Activated naive CD8-positive, alpha-beta T cell (primary cell): ENCODE results near the gene SPPL2A.

ENCODE experiments used
- H3K27ac Mint-ChIP-seq: one replicate; pipeline ENCODE4 v1.8.0; 2021; ENCODE audit warnings: mixed read lengths
- H3K27me3 Mint-ChIP-seq: one replicate; pipeline ENCODE4 v1.8.0; 2021; ENCODE audit warnings: mixed read lengths
- H3K36me3 Mint-ChIP-seq: one replicate; pipeline ENCODE4 v1.8.0; 2021; ENCODE audit warnings: mixed read lengths
- H3K4me1 Mint-ChIP-seq: one replicate; pipeline ENCODE4 v1.8.0; 2021; ENCODE audit warnings: low read depth, mixed read lengths
- H3K4me3 Mint-ChIP-seq: one replicate; pipeline ENCODE4 v1.8.0; 2021; ENCODE audit warnings: mild to moderate bottlenecking, mixed read lengths
- H3K9me3 Mint-ChIP-seq: one replicate; pipeline ENCODE4 v1.8.0; 2021; ENCODE audit warnings: low read depth, mixed read lengths

SPPL2A gene

DNA sequence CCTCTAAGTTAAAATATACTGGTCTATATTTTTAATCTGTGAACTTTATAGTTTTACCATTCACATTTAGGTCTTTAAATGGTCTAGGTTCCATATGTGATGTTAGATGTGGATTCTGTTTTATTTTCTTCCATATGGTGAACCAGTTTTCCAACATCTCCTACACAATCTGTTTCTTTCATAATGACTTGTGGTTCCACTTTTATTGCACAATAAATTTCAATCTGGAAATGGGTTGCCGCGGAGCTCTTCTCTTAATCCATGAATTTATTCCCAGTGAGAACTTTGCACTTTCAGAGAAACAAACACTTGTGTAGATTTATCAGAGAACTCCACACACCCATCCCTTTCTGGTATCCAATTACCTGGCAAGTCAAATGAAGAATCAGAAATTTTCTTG is 20.9 kb upstream of the SPPL2A start:
- no peak overlapping the region for H3K4me3 Mint-ChIP-seq
- no peak overlapping the region for H3K27ac Mint-ChIP-seq
- no peaks in the 10 kb centered on the region for H3K36me3 Mint-ChIP-seq
- no peaks in the 10 kb centered on the region for H3K9me3 Mint-ChIP-seq
- no peaks in the 10 kb centered on the region for H3K4me1 Mint-ChIP-seq
- H3K27me3 Mint-ChIP-seq: no peaks in the 10 kb centered on the region

DNA sequence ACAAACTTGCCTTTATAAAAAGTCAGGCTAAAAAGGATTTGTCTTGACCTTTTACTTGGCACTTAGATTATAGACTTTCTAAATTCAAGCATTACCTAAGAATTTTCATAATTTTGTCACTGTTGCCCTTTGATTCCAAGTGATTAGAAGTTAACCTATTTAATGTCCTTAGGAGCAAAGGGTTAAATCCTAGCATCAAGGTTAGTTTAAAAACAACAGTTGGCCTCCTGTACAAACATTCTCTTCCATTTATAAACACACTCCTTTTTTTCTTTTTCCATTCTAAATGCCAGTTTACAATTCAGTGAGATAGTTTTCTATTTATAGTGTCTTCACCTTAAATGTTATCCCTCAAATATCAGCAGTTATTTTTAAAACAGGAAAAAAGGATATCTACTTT is 18.4 kb upstream of the SPPL2A start:
- Mint-ChIP-seq H3K36me3 (no peaks in the 10 kb centered on the region), H3K27me3 (no peaks in the 10 kb centered on the region), H3K4me1 (no peaks in the 10 kb centered on the region), H3K9me3 (no peaks in the 10 kb centered on the region), H3K4me3 (no peak overlapping the region), H3K27ac (no peak overlapping the region)

DNA sequence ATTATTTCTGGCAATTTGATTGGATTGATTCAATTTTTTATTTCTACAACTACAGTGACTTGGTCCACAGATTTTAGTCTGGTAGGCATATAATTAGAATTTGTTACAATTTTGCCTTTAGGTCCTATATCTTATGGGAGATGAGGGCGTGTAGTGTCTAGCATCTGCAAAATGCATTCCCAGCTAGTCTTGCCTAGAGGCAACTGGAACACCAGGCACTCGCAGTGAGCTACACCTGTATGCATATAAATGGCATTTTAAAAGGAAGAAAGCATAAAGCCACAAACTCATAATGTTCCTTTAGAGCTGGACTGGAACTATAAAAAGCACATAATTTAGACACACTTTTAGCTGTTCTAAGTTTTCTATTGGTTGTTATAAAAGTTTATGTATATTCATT is 17.9 kb upstream of the SPPL2A start:
- Mint-ChIP-seq H3K27ac (no peak overlapping the region), H3K4me1 (no peaks in the 10 kb centered on the region), H3K36me3 (no peaks in the 10 kb centered on the region), H3K4me3 (no peak overlapping the region), H3K9me3 (no peaks in the 10 kb centered on the region), H3K27me3 (no peaks in the 10 kb centered on the region)

DNA sequence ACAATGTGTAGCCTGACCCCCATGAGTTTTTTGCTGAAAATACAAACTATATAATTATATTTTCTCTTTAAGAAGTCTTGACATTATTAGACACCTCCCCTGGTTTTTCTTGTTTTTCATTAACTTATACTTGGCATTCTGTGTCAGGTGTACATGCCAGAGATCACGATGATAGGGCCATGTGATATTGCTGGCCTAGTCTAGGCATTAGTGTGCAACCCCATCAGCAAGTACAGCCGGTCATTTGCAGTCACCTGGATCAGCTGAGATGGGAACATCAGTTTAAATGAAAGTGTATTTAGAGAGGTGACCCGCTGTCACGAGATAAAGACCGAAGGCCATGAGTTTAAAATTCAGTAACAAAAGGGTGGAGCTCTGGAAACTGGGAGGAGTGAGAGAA is 12.6 kb upstream of the SPPL2A start:
- H3K4me1 Mint-ChIP-seq: peaks cover 4% of the 10 kb centered on the region
- H3K9me3 Mint-ChIP-seq: no peaks in the 10 kb centered on the region
- no peak overlapping the region for H3K27ac Mint-ChIP-seq
- H3K36me3 Mint-ChIP-seq: no peaks in the 10 kb centered on the region
- H3K4me3 Mint-ChIP-seq: no peak overlapping the region
- no peaks in the 10 kb centered on the region for H3K27me3 Mint-ChIP-seq

DNA sequence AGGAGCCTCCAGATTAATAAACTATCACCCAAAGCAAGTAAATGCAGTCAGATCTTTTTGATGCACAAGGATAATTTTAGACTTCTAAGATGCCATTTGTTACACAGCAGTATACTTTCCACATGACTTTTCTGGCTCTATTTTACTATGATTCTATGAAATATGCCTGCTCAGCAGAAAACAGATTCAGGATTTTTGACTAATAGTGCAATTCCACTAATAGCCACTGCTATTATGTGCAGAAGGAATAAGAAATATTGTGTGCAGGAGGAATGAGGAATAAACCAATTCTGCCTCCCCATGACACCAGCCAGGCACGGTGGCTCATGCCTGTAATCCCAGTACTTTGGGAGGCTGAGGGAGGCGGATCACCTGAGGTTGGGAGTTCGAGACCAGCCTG is 11.5 kb upstream of the SPPL2A start:
- no peaks in the 10 kb centered on the region for H3K27me3 Mint-ChIP-seq
- peaks cover 4% of the 10 kb centered on the region for H3K4me1 Mint-ChIP-seq
- no peak overlapping the region for H3K27ac Mint-ChIP-seq

DNA sequence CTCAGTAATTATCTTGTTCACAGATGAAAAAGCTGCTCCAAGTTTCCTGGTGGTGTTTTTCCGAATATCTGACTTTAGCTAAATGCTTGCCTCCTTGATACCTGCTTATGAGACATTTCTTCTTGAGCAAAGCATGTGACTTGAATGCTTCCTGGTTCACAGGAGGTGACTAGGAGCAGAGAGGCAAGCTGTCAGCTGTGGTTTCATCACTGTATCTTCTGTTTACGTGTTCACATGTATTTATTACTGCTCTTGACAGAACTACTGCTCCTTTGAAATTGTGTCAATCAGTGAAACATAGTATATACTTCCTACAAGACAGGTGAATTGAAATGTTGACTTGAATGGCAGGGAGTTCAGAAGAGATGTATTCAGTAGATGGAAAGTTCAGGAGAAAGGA is 8.9 kb upstream of the SPPL2A start:
- Mint-ChIP-seq H3K4me3 (no peak overlapping the region), H3K27me3 (no peaks in the 10 kb centered on the region), H3K27ac (no peak overlapping the region), H3K4me1 (peaks cover 4% of the 10 kb centered on the region), H3K9me3 (no peaks in the 10 kb centered on the region), H3K36me3 (no peaks in the 10 kb centered on the region)

More for the DNA sequence above, 11.5 kb upstream of the SPPL2A start:
- no peaks in the 10 kb centered on the region for H3K9me3 Mint-ChIP-seq
- no peaks in the 10 kb centered on the region for H3K36me3 Mint-ChIP-seq
- H3K4me3 Mint-ChIP-seq: no peak overlapping the region

DNA sequence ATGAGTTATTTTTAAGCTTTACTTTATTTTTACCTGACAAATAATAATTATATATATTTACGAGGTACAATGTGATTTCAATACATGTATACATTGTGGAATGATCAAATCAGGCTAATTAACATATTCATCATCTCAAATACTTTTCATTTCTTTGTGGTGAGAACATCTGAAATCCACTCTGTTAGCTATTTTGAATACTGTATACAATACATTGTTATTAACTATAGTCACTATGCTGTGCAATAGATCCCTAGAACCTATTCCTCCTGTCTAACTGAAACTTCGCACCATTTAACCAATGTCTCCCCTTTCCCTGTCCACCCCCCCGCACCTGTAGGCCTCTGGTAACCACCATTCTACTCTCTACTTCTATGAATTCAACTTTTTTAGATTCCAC is 7.9 kb upstream of the SPPL2A start:
- Mint-ChIP-seq H3K36me3 (no peaks in the 10 kb centered on the region), H3K27me3 (no peaks in the 10 kb centered on the region), H3K4me3 (no peak overlapping the region), H3K9me3 (no peaks in the 10 kb centered on the region), H3K4me1 (peaks cover 5% of the 10 kb centered on the region), H3K27ac (no peak overlapping the region)

DNA sequence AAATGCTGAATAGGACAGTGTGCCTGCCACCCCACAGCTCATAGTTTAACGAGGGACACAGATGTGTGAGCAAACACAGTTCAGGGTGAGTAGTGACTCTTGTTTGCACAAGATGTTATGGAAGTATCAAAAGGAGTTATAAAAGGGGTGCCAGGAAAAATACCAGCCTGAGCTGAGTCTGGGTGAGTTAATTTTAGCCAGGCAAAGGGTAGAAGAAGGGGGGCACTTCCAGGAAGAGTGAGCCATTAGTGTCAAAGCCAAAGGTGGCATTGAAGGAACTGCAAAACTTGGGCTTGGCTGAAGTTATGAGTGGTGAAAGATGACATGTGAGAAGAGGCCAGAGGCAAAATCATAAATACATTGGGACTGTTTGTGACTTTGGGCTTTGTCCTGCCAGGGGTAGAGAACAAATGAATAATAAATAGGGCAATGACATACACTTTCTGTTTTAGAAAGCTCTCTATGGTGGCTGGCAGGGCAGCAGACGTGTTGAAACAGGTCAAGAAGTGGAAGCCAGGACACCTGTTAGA is 1.9 kb upstream of the SPPL2A start:
- Mint-ChIP-seq H3K4me1 (peaks cover 42% of the 10 kb centered on the region), H3K9me3 (no peaks in the 10 kb centered on the region), H3K36me3 (peaks cover 3% of the 10 kb centered on the region), H3K27me3 (no peaks in the 10 kb centered on the region), H3K4me3 (peak overlapping the region; percentile 94), H3K27ac (peak overlapping the region; percentile 90)

DNA sequence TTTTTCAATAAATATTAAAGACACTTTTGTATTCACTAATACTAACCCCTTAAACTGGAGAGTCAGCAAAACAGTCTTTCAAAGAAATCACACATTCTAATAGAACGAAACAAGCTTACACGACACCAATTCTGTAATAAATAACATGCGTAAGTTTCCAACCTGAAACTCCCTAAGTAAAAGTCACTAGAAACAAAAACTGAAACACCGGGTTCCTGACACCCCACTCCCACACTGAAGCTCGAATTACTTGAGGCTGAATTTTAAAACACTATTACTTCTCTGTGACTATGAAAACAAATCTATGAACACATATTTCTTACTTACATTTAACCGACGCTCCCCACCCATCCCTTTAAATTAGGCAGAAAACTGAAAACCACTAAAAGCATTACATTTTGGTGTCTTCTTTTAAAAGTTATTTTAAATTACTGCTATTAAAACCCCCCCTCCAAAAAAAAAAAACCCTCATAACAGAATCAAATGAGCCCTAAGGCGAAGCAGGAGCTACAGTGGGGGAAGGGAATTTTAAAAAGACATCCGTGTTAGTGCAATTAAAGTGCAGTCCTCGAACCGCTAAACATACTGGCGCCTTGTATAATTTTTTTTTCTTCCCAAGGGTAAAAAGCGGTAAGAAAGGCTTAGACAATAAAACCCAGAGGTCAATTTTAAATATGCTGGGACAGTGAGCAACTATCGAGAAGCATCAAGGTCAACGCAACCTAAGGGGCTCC is 878 bp downstream of the SPPL2A start:
- Mint-ChIP-seq H3K4me3 (peak overlapping the region; percentile 100), H3K4me1 (peaks cover 57% of the 10 kb centered on the region), H3K9me3 (no peaks in the 10 kb centered on the region), H3K36me3 (peaks cover 7% of the 10 kb centered on the region), H3K27ac (peak overlapping the region; percentile 100), H3K27me3 (no peaks in the 10 kb centered on the region)

DNA sequence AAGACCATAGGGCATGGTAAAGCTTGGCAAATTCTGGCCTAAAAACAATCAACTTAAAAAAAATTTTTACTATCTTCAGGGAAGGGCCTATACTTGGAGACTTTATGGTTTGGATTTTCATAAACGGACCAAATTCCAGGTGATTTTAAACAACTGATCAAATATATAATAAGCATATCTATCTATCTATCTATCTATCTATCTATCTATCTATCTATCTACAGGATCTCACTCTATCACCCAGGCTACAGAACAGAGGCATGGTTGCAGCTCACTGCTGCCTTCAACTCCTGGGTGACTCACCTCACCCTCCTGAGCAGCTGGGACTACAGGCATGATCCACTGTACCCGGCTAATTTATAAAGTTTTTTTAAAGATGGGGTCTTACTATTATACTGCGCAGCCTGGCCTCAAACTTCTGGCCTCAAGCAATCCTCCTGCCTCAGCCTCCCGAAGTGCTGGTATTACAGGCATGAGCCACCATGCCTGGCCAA is 6.7 kb downstream of the SPPL2A start:
- Mint-ChIP-seq H3K4me1 (peaks cover 42% of the 10 kb centered on the region), H3K9me3 (no peaks in the 10 kb centered on the region), H3K36me3 (peaks cover 6% of the 10 kb centered on the region), H3K27me3 (no peaks in the 10 kb centered on the region), H3K27ac (peak overlapping the region; percentile 46), H3K4me3 (no peak overlapping the region)

DNA sequence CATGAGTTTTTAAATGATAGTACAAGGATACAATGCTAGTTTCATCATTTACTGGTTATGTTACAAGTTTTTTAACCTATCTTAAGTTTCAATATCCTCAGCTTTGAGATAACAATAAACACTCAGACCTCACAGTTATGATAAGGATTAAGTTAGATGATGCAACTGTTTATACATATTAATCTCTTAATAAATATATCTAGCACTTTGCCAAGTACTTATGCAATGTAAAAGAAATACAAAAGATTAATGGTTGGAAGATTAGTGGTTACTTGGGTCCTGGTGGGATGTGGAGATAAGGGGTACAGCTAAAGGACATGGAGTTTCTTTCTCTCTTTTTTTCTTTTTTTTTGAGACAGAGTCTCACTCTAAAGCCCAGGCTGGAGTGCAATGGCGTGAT is 12.0 kb downstream of the SPPL2A start:
- no peaks in the 10 kb centered on the region for H3K27me3 Mint-ChIP-seq
- H3K27ac Mint-ChIP-seq: no peak overlapping the region
- peaks cover 24% of the 10 kb centered on the region for H3K4me1 Mint-ChIP-seq
- peaks cover 2% of the 10 kb centered on the region for H3K36me3 Mint-ChIP-seq
- no peak overlapping the region for H3K4me3 Mint-ChIP-seq
- H3K9me3 Mint-ChIP-seq: no peaks in the 10 kb centered on the region

DNA sequence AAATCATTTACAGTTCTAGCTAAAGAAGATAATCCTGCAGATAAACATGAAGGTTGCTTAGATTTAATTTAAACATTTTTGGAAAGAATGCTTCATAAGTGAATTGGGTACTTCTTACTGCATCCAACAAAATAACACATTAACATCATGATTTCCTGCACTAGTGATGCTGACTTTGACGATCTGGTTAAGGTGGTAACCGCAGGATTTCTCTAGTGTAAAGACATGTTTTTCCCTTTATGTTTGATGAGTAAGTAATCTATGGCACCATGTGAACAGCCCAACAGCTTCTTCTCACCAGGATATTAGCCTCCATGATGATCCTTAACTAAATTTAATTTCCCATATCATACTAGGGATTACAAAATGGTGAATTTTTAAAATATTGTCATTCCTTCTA is 14.1 kb downstream of the SPPL2A start:
- no peak overlapping the region for H3K4me3 Mint-ChIP-seq
- H3K36me3 Mint-ChIP-seq: peaks cover 4% of the 10 kb centered on the region
- H3K9me3 Mint-ChIP-seq: no peaks in the 10 kb centered on the region
- no peak overlapping the region for H3K27ac Mint-ChIP-seq
- no peaks in the 10 kb centered on the region for H3K27me3 Mint-ChIP-seq
- H3K4me1 Mint-ChIP-seq: peaks cover 16% of the 10 kb centered on the region

DNA sequence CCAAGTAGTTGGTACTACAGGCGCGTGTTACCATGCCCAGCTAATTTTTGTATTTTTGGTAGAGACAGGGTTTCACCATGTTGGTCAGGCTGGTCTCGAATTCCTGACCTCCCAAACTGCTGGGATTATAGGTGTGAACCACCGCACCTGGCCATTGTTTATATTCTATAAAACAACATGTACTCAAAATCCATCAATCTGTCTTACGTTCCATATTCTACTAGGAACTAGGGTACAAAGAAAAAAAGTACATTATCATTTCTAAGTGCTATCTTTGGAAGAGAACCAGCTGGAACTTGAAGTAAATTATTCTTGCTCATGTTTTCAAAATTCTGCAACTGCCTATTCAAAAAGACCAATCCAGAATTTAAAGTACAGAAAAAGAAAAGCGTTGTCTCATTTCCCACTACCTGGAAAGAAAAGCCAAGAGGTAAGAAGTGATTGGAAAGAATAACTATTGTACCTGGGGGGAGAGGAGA is 15.2 kb downstream of the SPPL2A start:
- Mint-ChIP-seq H3K27me3 (no peaks in the 10 kb centered on the region), H3K4me1 (peaks cover 14% of the 10 kb centered on the region), H3K36me3 (peaks cover 4% of the 10 kb centered on the region), H3K9me3 (no peaks in the 10 kb centered on the region), H3K27ac (no peak overlapping the region), H3K4me3 (no peak overlapping the region)

DNA sequence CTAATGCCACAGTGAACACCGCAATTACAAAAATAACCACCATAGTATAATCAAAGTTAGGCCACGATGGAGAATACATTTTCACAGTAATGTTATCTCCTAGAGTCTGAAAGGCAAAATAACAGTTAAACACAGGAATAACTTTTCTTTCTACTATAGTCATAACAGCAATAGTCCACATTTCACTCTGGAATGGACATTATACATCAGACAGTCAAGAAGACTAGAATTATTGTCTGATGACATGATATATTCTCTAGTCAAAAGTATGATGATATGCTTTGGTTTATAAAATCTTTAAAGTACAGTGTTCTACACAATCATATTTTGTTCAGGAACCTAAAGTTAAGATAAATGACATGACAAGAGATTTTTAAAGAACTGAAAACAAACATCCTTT is 18.0 kb downstream of the SPPL2A start:
- Mint-ChIP-seq H3K27me3 (no peaks in the 10 kb centered on the region), H3K27ac (no peak overlapping the region), H3K36me3 (peaks cover 4% of the 10 kb centered on the region), H3K4me1 (peaks cover 6% of the 10 kb centered on the region), H3K9me3 (no peaks in the 10 kb centered on the region), H3K4me3 (no peak overlapping the region)

DNA sequence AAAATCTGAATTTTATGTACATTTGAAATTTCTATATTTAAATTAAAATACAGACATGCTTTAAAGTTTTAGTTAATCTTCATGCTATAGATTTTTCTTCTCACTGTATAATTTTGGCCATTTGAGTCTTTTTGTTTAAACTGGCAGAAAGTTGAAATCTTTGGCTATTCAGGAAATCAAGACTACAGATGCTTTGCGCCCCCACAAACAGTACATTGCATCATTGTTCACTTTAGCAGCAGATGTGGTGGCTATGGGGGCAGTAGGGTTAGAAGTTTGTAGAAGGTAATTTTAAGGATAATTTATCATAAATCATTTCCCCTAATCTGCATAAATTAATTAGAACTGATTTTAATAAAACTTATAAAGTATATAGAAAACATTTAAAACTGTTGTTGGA is 20.9 kb downstream of the SPPL2A start:
- Mint-ChIP-seq H3K27me3 (no peaks in the 10 kb centered on the region), H3K36me3 (peaks cover 4% of the 10 kb centered on the region), H3K27ac (no peak overlapping the region), H3K4me1 (no peaks in the 10 kb centered on the region), H3K9me3 (no peaks in the 10 kb centered on the region), H3K4me3 (no peak overlapping the region)

DNA sequence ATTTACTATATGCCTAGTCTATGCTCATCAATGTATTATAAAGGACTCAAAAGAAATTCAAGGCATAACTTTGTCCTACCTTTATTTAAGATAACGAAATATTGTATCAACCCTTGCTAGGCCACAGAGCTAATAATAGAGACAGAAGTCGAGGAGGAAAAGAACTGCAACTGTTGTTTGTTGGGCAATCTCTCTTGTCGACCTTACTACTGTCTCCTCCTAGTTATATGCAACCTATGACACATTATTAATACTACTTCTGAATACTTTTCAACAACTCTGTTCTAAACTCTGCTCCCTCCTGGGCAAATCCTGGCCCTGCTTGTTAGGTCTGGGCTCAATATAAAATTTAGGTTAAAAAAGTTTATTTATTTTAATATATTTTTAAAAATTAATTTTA is 24.6 kb downstream of the SPPL2A start:
- Mint-ChIP-seq H3K36me3 (peaks cover 3% of the 10 kb centered on the region), H3K9me3 (no peaks in the 10 kb centered on the region), H3K27me3 (no peaks in the 10 kb centered on the region), H3K4me1 (no peaks in the 10 kb centered on the region), H3K4me3 (no peak overlapping the region), H3K27ac (no peak overlapping the region)
